Ascending aorta (tissue), 2 donors: ENCODE measurements around the gene BRMS1. TPM values are rescaled to one million over a fixed set of nuclear protein-coding genes. Genes with fewer than 3 reads are reported as not detected.
"Not testable (repeated sequence)": the region's sequence is repeated elsewhere in the genome, so short reads cannot be mapped to it uniquely, and the experiment has no call there.

Experiments
- DNase-seq, 2 donors: peaks; one replicate each; pipeline ENCODE4 v3.0.0-alpha.2; 2019; ENCODE audit warnings: low spot score in 2 of 2
- H3K27ac ChIP-seq, 2 donors: fragments of 200-600 bp; sonication (generic); one replicate each; pipeline ENCODE4 v1.5.1; 2016 to 2017; ENCODE audit warnings: mild to moderate bottlenecking in 1 of 2
- H3K27me3 ChIP-seq: fragments of 200-600 bp; sonication (generic); one replicate; pipeline ENCODE4 v1.5.1; 2017
- H3K36me3 ChIP-seq, 2 donors: fragments of 200-600 bp; sonication (generic); one replicate each; pipeline ENCODE4 v1.5.1; 2016
- H3K4me1 ChIP-seq, 2 donors: fragments of 200-600 bp; sonication (generic); one replicate each; pipeline ENCODE4 v1.5.1; 2016 to 2017; ENCODE audit warnings: mild to moderate bottlenecking in 1 of 2
- H3K4me3 ChIP-seq, 2 donors: fragments of 200-600 bp; sonication (generic); one replicate each; pipeline ENCODE4 v1.5.1; 2016 to 2017; ENCODE audit warnings: mild to moderate bottlenecking in 1 of 2
- H3K9me3 ChIP-seq, 2 donors: fragments of 200-600 bp; sonication (generic); one replicate each; pipeline ENCODE4 v1.5.1; 2016
- CTCF ChIP-seq, 3 experiments: fragments of 200-600 bp in 2 of 3; fragments of 450-650 bp in 1 of 3; sonication (generic) in 2 of 3; IDR thresholded peaks; one replicate each; pipeline ENCODE4 v1.5.1; 2016 to 2019; ENCODE audit warnings: antibody characterized with exemption in 3 of 3, mild to moderate bottlenecking in 1 of 3, moderate library complexity in 1 of 3
- intact Hi-C: fragments of 100-400 bp; cut with DNase I; formaldehyde crosslinking; loops from one replicate; pipeline ENCODE4 v1.15.1; 2023
- total RNA-seq: library from RNA; depleted of rRNA; stranded (reverse); fragments of >200 nt; gene quantifications from one replicate; pipeline ENCODE4 v1.1.0, GENCODE V29; 2016

Gene BRMS1
- total RNA-seq, 1 donor from 2014 or later, result 24.8 TPM

- intact Hi-C loops, result no loop called here
- Histone ChIP-seq H3K27me3 (no peaks in the 10 kb centered on the region), H3K4me3 (no peak overlapping the region), H3K4me1 (no peaks in the 10 kb centered on the region), H3K36me3 (no peaks in the 10 kb centered on the region), H3K9me3 (no peaks in the 10 kb centered on the region), H3K27ac (no peak overlapping the region)
- TF ChIP-seq CTCF (IDR thresholded peaks at IDR 0.05), result no peak
- no peak for DNase-seq
Observed at GRCh38 chr11:66363187-66363601, 18.3 kb upstream of the BRMS1 start.

DNA sequence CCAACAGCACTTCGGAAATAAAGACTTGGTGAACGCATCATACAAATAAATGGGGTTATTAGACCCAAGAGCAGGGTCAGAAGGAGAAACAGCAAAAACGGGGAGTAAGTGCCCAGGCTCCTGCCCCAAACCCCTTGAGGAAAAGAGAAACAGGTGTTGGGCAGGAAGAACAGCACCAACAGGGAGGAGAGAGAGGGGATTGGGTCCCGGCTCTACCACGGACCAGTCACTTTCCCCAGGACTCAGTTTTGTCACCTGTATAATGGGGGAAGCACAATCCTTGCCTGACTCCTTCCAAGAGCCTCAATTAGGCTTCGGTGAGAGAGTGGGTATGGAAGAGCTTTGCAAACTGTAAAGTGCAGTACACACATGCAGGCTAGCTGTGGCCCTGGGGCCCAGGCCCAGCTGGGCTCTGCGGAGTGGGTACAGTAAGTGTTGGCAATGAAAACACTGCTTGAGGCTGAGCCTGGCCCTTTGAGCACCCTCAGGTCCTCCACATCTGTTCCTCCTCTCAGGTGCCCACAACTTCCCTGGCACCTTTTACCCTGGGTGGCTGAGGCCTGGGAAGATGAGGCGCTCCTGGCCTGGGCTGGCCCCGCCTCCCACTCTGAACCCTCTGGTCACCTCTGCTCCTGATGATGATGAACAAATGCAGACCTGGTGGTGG, 17.7 kb upstream of the BRMS1 start:
- no peaks in the 10 kb centered on the region for H3K36me3 ChIP-seq
- DNase-seq, result no peak
- no peaks in the 10 kb centered on the region for H3K27me3 ChIP-seq
- no peaks in the 10 kb centered on the region for H3K4me1 ChIP-seq
- H3K4me3 ChIP-seq, result no peak overlapping the region
- no peak overlapping the region for H3K27ac ChIP-seq
- TF ChIP-seq CTCF (IDR thresholded peaks at IDR 0.05), result no peak
- H3K9me3 ChIP-seq, result no peaks in the 10 kb centered on the region
- intact Hi-C loops, result no loop called here

DNA sequence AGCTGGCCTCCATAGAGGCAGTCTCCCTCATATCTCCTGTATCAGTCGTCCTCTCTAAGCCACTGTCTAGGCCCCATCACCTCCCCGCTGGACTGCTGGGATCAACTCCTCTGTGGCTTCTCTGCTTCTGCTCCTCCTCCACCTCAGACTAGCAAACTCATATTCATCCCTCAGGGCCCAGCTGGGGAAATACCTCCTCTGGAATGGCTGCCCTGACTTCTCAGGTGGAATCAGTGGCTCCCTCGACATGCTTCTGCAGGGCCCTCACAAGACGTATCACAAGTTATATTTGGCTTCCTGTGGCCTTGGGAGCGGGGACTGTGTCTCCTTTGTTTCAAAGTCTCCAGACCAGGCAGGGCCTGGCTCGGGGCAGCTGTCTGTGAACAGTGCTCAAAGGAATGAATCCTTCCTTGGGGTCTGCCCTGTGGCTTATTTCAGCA, 16.6 kb upstream of the BRMS1 start:
- Histone ChIP-seq H3K36me3 (no peaks in the 10 kb centered on the region), H3K27me3 (no peaks in the 10 kb centered on the region), H3K4me3 (no peak overlapping the region), H3K27ac (no peak overlapping the region), H3K9me3 (no peaks in the 10 kb centered on the region), H3K4me1 (no peaks in the 10 kb centered on the region)
- no peak for DNase-seq
- no peak for TF ChIP-seq CTCF (IDR thresholded peaks at IDR 0.05)
- intact Hi-C loops, result no loop called here

GRCh38 chr11:66360406-66361073, 15.6 kb upstream of the BRMS1 start:
- H3K4me3 ChIP-seq, result no peak overlapping the region
- no peaks in the 10 kb centered on the region for H3K36me3 ChIP-seq
- H3K27ac ChIP-seq, result no peak overlapping the region
- TF ChIP-seq CTCF (IDR thresholded peaks at IDR 0.05), result no peak
- intact Hi-C loops, result no loop called here
- H3K9me3 ChIP-seq, result no peaks in the 10 kb centered on the region
- no peak for DNase-seq
- H3K4me1 ChIP-seq, result no peaks in the 10 kb centered on the region
- H3K27me3 ChIP-seq, result no peaks in the 10 kb centered on the region

DNA sequence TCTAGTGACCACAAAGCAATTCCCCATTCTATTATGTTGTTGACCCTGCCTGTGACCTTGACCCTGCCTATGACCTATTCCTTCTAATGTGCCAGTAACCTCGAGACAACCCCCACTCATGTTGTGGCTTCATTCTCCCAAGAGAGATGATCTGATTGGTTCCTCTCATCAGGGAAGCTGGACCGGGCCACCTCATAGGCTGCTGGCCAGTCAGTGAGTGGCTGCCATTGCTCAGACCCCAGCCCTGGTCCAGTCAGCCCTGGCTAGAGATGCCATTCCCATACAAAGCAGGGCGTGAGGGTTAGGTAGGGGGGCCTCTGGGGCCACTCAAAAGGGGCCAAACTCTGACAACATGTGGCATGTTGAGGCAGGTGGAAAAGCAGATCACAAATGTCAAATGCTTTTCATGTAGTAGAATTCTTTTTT, 14.8 kb upstream of the BRMS1 start:
- Histone ChIP-seq H3K27ac (no peak overlapping the region), H3K9me3 (no peaks in the 10 kb centered on the region), H3K4me3 (no peak overlapping the region), H3K36me3 (no peaks in the 10 kb centered on the region), H3K27me3 (no peaks in the 10 kb centered on the region), H3K4me1 (no peaks in the 10 kb centered on the region)
- no peak for TF ChIP-seq CTCF (IDR thresholded peaks at IDR 0.05)
- no peak for DNase-seq
- intact Hi-C loops, result no loop called here

GRCh38 chr11:66350560-66351235, 5.8 kb upstream of the BRMS1 start:
- H3K9me3 ChIP-seq, H3K27me3 ChIP-seq, H3K36me3 ChIP-seq, H3K27ac ChIP-seq, DNase-seq, intact Hi-C loops, H3K4me3 ChIP-seq: not testable (repeated sequence)
- peaks cover 9 to 12% of the 10 kb centered on the region in 2 donors for H3K4me1 ChIP-seq
